GM12878 (cell line): ENCODE data around the gene PARS2. TPM values are rescaled to one million over a fixed set of nuclear protein-coding genes. Genes with fewer than 3 reads are reported as not detected.

Experiments
- ATAC-seq: fragments of 200-7000 bp; cut with Tn5 transposase; 3 replicates; pipeline ENCODE4 v1.9.1; 2020; ENCODE audit warnings: mild to moderate bottlenecking, moderate library complexity
- BruUV-seq: library from RNA; stranded (reverse); fragments of 400-500 nt; replicated peaks from 2 replicates; lab custom pipeline; 2021; lab: Mats Ljungman, UMichigan
- CTCF ChIA-PET: fragments of 300-600 bp; sonication (Branson Sonifier 250); formaldehyde crosslinking; extraction: SDS; loops from one replicate; lab custom pipeline; 2021; ENCODE audit warnings: inconsistent platforms; lab: Yijun Ruan, JAX
- POLR2A ChIA-PET: fragments of 350-600 bp; formaldehyde crosslinking; extraction: SDS; loops from one replicate; lab custom pipeline; 2021; ENCODE audit warnings: inconsistent platforms; lab: Charles Lee
- RAD21 ChIA-PET: fragments of 300-600 bp; sonication (Branson Sonifier 250); formaldehyde crosslinking; loops from one replicate; lab custom pipeline; 2023; ENCODE audit warnings: antibody characterized with exemption; ENCODE audit not compliant: unreplicated experiment; lab: Charles Lee
- SMC1A ChIA-PET: fragments of 300-600 bp; sonication (Branson Sonifier 250); formaldehyde crosslinking; loops from one replicate; lab custom pipeline; 2023; ENCODE audit not compliant: unreplicated experiment, uncharacterized antibody; lab: Charles Lee
- DNase-seq: peaks from one replicate; pipeline ENCODE4 v3.0.0-alpha.2; 2011; ENCODE audit warnings: low read depth, low spot score
- FAIRE-seq: peaks from 3 replicates; lab custom pipeline; 2011; peaks lifted over from hg19 to GRCh38; lab: Jason Lieb, UNC
- H2AFZ ChIP-seq: 2 replicates; pipeline ENCODE4 v1.6.0; 2011; ENCODE audit warnings: low read depth, low read length, control low read depth; ENCODE audit not compliant: control insufficient read depth
- H3K27ac ChIP-seq: 2 replicates; pipeline ENCODE4 v1.5.1; 2011; ENCODE audit warnings: control low read depth; ENCODE audit not compliant: control insufficient read depth, insufficient read depth
- H3K27me3 ChIP-seq, 2 experiments: replicated peaks in 1 of 2; 2 replicates each; pipeline versions ENCODE4 v1.6.0 to v1.6.1; 2011; ENCODE audit warnings: low read length in 1 of 2; ENCODE audit not compliant: control insufficient read depth in 2 of 2, insufficient read depth in 2 of 2
- H3K36me3 ChIP-seq, 2 experiments: 2 replicates each; pipeline ENCODE4 v1.5.1; 2011; ENCODE audit warnings: low read length in 1 of 2; ENCODE audit not compliant: control insufficient read depth in 2 of 2, insufficient read depth in 2 of 2
- H3K4me1 ChIP-seq: 2 replicates; pipeline ENCODE4 v1.6.1; 2011; ENCODE audit warnings: mild to moderate bottlenecking, low read length, moderate library complexity, mixed read lengths; ENCODE audit not compliant: control insufficient read depth, insufficient read depth
- H3K4me2 ChIP-seq: 2 replicates; pipeline ENCODE4 v1.6.0; 2011; ENCODE audit warnings: control low read depth; ENCODE audit not compliant: control insufficient read depth, insufficient read depth
- H3K4me3 ChIP-seq: fragments of 200-600 bp; sonication (generic); 2 replicates; pipeline ENCODE4 v1.5.1; 2016
- H3K79me2 ChIP-seq: 2 replicates; pipeline ENCODE4 v1.6.0; 2011; ENCODE audit warnings: low read length; ENCODE audit not compliant: control insufficient read depth, insufficient read depth
- H3K9ac ChIP-seq: 2 replicates; pipeline ENCODE4 v1.8.0; 2011; ENCODE audit warnings: low read length, control low read depth, mixed read lengths; ENCODE audit not compliant: control insufficient read depth, insufficient read depth
- H3K9me3 ChIP-seq: replicated peaks from 3 replicates; pipeline ENCODE4 v1.5.1; 2011; ENCODE audit warnings: mild to moderate bottlenecking, low read length; ENCODE audit not compliant: control insufficient read depth, insufficient read depth
- H4K20me1 ChIP-seq: 2 replicates; pipeline ENCODE4 v1.6.0; 2011; ENCODE audit not compliant: control insufficient read depth, insufficient read depth
- BCL11A ChIP-seq: IDR thresholded peaks from 2 replicates; pipeline ENCODE4 v1.6.1; 2011; ENCODE audit warnings: low read depth, low read length
- CHD1 ChIP-seq: IDR thresholded peaks from 2 replicates; pipeline ENCODE4 v1.6.1; 2012; ENCODE audit warnings: low read depth, low read length, improper control_type of control experiment
- CHD4 ChIP-seq: fragments of 200-600 bp; sonication (generic); IDR thresholded peaks from 2 replicates; pipeline ENCODE4 v1.6.1; 2016; ENCODE audit warnings: mild to moderate bottlenecking
- DPF2 ChIP-seq: fragments of 450-650 bp; IDR thresholded peaks from 2 replicates; pipeline ENCODE4 v1.6.1; 2017; ENCODE audit warnings: mild to moderate bottlenecking
- ETV6 ChIP-seq, 2 experiments: fragments of 450-650 bp in 1 of 2; IDR thresholded peaks in 1 of 2; conservative IDR thresholded peaks in 1 of 2; 2 replicates each; pipeline ENCODE4 v1.6.1; 2014; ENCODE audit warnings: antibody characterized with exemption in 1 of 2, borderline replicate concordance in 1 of 2, low read depth in 1 of 2, mild to moderate bottlenecking in 1 of 2, moderate library complexity in 1 of 2
- HCFC1 ChIP-seq: fragments of 150-350 bp; IDR thresholded peaks from 2 replicates; pipeline ENCODE4 v1.6.1; 2014; ENCODE audit warnings: low read length
- KDM1A ChIP-seq: fragments of 200-600 bp; sonication (generic); IDR thresholded peaks from 2 replicates; pipeline ENCODE4 v1.6.1; 2016; ENCODE audit warnings: borderline replicate concordance
- MEF2B ChIP-seq: fragments of 450-650 bp; IDR thresholded peaks from 2 replicates; pipeline ENCODE4 v1.6.1; 2018; ENCODE audit warnings: mild to moderate bottlenecking, moderate library complexity; ENCODE audit not compliant: partially characterized antibody, poor library complexity, severe bottlenecking
- NR2F1 ChIP-seq: fragments of 450-650 bp; conservative IDR thresholded peaks from 2 replicates; pipeline ENCODE4 v1.6.1; 2017; ENCODE audit warnings: mild to moderate bottlenecking
- POLR2A ChIP-seq: IDR thresholded peaks from 2 replicates; pipeline ENCODE4 v1.6.1; 2011; ENCODE audit warnings: low read depth, mild to moderate bottlenecking, low read length
- SMC3 ChIP-seq: IDR thresholded peaks from 2 replicates; pipeline ENCODE4 v1.6.1; 2011; ENCODE audit warnings: low read length, improper control_type of control experiment, borderline replicate concordance
- ZBED1 ChIP-seq: IDR thresholded peaks from 2 replicates; pipeline ENCODE4 v1.6.1; 2016; ENCODE audit warnings: borderline replicate concordance
- ZNF207 ChIP-seq: fragments of 450-650 bp; IDR thresholded peaks from 2 replicates; pipeline ENCODE4 v1.6.1; 2014; ENCODE audit warnings: antibody characterized with exemption, mild to moderate bottlenecking, borderline replicate concordance
- WGBS: methylation state at CpG from one replicate; pipeline ENCODE4 v1.1.6; 2016; ENCODE audit warnings: low lambda C conversion rate; ENCODE audit not compliant: insufficient replicate concordance, insufficient coverage; ENCODE audit errors: missing lambda C conversion rate; 5-methylcytosine and 5-hydroxymethylcytosine counted together
- in situ Hi-C: fragments of 300-500 bp; cut with MboI; formaldehyde crosslinking; loops from 9 replicates; pipeline ENCODE4 v1.14.3; 2018; ENCODE audit warnings: mixed read lengths
- intact Hi-C: fragments of 100-400 bp; cut with micrococcal nuclease; formaldehyde crosslinking; loops from one replicate; pipeline ENCODE4 v1.14.2; 2022; ENCODE audit not compliant: unreplicated experiment
- polyA plus RNA-seq, 11 experiments: library from polyadenylated mRNA; depleted of rRNA in 4 of 11; unstranded in 6 of 11; stranded (reverse) in 5 of 11; fragments of >200 nt; fragmentation: Nextera tagmentation in 4 of 11; fragmentation: Illumina TruSeq in 1 of 11; extraction: Ambion mirVana in 4 of 11; extraction: Trizol in 1 of 11; gene quantifications; 1 replicate in 1 of 11; 2 replicates in 10 of 11; pipeline versions ENCODE4 v1.2.1 to v1.2.3, GENCODE V29; 2011 to 2016; ENCODE audit warnings: inconsistent platforms in 2 of 11, missing spikeins in 2 of 11, low read depth in 1 of 11
- total RNA-seq, 4 experiments: library from RNA; depleted of rRNA in 3 of 4; stranded (reverse); fragments of >200 nt in 3 of 4; fragmentation: Illumina TruSeq in 1 of 4; extraction: Trizol in 1 of 4; gene quantifications; 2 replicates each; pipeline versions ENCODE4 v1.2.1 to v1.2.3, GENCODE V29; 2013 to 2021
- TF ChIP-seq, protein P1 (sequence below): IDR thresholded peaks from 2 replicates; pipeline ENCODE4 v1.6.1; 2011; ENCODE audit warnings: low read depth, low read length, improper control_type of control experiment, borderline replicate concordance

PARS2 gene
- total and polyA plus RNA-seq, 10 of the 15 experiments (the other 5 are each of a cell fraction or from before 2014, with no cell fraction given), result 3.7 to 12.2 (median 5.9) TPM

DNA sequence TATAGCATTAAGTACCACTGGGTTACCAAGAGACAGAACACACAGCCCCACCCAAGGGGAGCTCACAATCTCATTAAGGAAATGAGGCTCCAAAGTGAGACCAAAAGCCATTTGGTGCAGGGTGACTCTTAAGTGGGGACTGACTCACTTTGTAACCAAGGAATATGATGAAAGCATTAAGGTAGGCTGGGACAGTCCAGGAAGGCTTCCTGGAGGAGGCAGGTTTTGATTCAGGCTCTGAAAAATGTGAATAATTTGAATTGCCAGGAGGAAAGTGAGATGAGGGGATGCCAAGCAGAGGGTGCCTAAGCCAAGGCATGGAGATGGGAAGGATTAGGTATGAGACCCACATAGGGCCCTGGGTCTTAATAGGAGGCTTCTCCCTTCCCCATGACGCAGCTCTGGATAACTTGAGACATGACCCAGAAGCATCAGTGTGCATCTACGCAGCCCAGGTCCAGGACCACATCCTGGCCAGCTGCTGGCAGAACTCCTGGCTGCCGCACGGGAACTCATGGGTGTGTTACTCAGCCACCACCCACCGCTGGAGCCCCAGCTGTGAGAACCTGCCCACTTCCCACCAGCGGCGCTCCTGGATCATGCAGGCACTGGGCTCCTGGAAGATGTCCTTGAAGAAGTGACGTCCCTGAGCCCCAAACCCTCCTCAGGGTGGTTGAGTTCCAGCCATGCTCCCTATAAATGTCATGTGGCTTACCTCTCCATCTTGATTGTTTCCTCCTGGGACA is 54.6 kb downstream of the PARS2 start:
- no peak for DNase-seq
- H3K27me3 ChIP-seq, result no peaks in the 10 kb centered on the region; a peak in 1 of 4 replicates
- CTCF ChIA-PET, result no interaction called here
- FAIRE-seq, result no peak
- SMC1A ChIA-PET, result no interaction called here
- intact Hi-C loops (no loop called here), in situ Hi-C loops (no loop called here)
- POLR2A ChIA-PET, result no interaction called here
- no peaks in the 10 kb centered on the region for H3K9me3 ChIP-seq
- H4K20me1 ChIP-seq, result no peaks in the 10 kb centered on the region
- ATAC-seq, result no peak
- no peaks in the 10 kb centered on the region for H3K36me3 ChIP-seq
- no peaks in the 10 kb centered on the region for H3K4me1 ChIP-seq
- H3K4me3 ChIP-seq, result no peak overlapping the region
- H3K9ac ChIP-seq, result no peak overlapping the region
- no peaks in the 10 kb centered on the region for H3K79me2 ChIP-seq
- TF ChIP-seq CHD1 (no peak), POLR2A (no peak), HCFC1 (no peak), SMC3 (no peak), BCL11A (no peak), KDM1A (no peak), ETV6 (conservative IDR thresholded peaks at IDR 0.05 in 1 of 2, IDR thresholded peaks at IDR 0.05 in 1 of 2; ENCODE audit: borderline replicate concordance in 1 of 2, low read depth in 1 of 2) (no peak), MEF2B (no peak), NR2F1 (no peak), ZBED1 (no peak), ZNF207 (no peak), DPF2 (no peak), CHD4 (no peak)
- TF ChIP-seq, protein P1, sequence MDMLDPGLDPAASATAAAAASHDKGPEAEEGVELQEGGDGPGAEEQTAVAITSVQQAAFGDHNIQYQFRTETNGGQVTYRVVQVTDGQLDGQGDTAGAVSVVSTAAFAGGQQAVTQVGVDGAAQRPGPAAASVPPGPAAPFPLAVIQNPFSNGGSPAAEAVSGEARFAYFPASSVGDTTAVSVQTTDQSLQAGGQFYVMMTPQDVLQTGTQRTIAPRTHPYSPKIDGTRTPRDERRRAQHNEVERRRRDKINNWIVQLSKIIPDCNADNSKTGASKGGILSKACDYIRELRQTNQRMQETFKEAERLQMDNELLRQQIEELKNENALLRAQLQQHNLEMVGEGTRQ, result no peak
- no TSS peak for BruUV-seq
- no peak overlapping the region for H3K27ac ChIP-seq
- no peak overlapping the region for H3K4me2 ChIP-seq
- RAD21 ChIA-PET, result no interaction called here
- WGBS, result 36% methylated on average over 8 of the region's 8 CpGs
- no peak overlapping the region for H2AFZ ChIP-seq
